Measurements from ENCODE around the gene CYP27C1.
"Not testable (repeated sequence)": the region's sequence is repeated elsewhere in the genome, so short reads cannot be mapped to it uniquely, and the experiment has no call there.

CYP27C1 gene

DNA sequence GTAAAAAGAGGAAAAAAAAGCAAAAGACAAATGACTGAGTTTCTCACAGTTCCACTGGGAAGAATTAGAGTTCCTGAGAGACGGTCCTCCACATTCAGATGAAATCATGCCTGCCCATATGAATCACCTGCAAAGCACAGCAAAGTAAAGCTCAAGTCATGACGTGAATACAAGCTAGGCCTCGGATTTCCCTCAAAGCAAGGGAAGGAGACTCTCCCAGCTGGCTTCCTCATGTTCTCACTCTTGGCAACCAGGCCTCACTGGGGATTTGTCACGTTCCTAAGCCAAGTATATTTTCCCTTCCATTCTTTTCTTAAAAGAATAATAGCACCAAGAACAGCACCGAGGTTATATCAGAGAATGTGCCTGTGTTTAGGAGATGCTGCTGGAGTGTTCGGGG lies 47.0 kb downstream of the CYP27C1 start:
- DNase-seq (ENCODE audit: low spot score) = no peak
- FAIRE-seq = no peak

DNA sequence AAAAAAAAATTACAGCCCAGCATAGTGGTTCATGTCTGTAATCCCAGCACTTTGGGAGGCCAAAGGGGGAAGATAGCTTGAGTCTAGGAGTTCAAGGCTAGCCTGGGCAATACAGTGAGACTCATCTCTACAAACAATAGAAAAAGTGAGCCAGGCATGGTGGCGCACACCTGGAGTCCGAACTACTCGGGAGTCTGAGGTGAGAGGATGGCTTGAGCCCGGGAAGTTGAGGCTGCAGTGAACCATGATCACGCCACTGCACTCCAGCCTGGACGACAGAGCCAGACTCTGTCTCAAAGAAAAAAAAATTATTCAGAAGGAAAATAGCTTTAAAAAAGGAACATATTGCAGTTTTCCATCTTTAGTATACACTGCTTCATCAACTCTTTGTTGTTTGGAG lies 47.8 kb downstream of the CYP27C1 start:
- no peak for FAIRE-seq

GRCh38 chr2:127170452-127171197 lies 49.5 kb downstream of the CYP27C1 start:
- peak; percentile 55 for FAIRE-seq
- DNase-seq (ENCODE audit: low spot score) = no peak

More for the DNA sequence above, 47.8 kb downstream of the CYP27C1 start:
- DNase-seq (ENCODE audit: low spot score) = no peak

DNA sequence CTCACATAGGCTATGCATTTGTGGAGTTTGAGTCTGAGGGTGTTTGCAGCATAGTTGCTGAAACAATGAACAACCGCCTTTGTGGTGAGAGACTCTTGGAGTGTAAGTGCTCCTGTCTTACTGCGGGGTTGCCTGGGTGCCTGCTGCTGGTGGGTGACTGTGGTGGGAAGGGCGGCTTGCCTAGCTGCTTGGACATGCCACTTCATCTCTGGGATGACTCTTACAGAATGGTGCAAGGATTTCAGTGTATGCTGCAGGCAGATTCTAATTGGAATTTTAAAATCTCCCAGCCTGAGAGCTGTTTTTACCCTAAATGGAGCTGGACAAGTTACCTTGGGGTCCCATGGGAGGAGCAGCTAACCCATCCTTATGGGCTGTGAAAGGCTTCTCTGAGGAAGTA lies 50.1 kb downstream of the CYP27C1 start:
- DNase-seq (ENCODE audit: low spot score) (no peak), FAIRE-seq (no peak)

- no peak for FAIRE-seq
- no peak for DNase-seq (ENCODE audit: low spot score)
Observed at GRCh38 chr2:127169066-127169660, 50.9 kb downstream of the CYP27C1 start.

- DNase-seq (ENCODE audit: low spot score) (no peak), FAIRE-seq (no peak)
Observed at GRCh38 chr2:127166231-127166860, 53.8 kb downstream of the CYP27C1 start.

DNA sequence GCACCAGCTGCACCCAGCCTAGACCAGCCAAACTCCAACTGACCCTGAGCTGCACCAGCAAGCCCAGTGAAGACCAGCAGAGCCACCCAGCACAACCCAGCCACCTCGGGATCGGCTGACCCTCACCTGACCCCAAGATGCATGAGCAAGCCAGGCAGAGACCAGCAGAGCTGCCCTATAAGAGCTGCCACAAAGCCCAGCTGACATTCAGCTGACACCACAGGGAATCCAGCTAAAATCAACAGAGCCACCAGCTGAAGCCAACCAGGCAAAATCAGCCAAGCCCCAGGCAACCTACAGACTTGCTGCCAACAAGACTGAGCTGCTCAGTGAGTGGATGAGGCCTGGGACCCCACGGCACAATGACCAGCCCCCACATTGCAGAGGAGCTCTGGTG lies 54.6 kb downstream of the CYP27C1 start:
- FAIRE-seq (no peak), DNase-seq (ENCODE audit: low spot score) (no peak)

GRCh38 chr2:127164761-127165538 lies 55.1 kb downstream of the CYP27C1 start:
- FAIRE-seq (no peak), DNase-seq (ENCODE audit: low spot score) (no peak)

- FAIRE-seq = no peak
- DNase-seq (ENCODE audit: low spot score) = no peak
Observed at GRCh38 chr2:127163921-127164320, 56.2 kb downstream of the CYP27C1 start.

- DNase-seq (ENCODE audit: low spot score); FAIRE-seq: not testable (repeated sequence)
Observed at GRCh38 chr2:127163090-127163406, 57.1 kb downstream of the CYP27C1 start.

- no peak for FAIRE-seq
- DNase-seq (ENCODE audit: low spot score) = no peak
Observed at GRCh38 chr2:127162261-127163089, 57.6 kb downstream of the CYP27C1 start.

DNA sequence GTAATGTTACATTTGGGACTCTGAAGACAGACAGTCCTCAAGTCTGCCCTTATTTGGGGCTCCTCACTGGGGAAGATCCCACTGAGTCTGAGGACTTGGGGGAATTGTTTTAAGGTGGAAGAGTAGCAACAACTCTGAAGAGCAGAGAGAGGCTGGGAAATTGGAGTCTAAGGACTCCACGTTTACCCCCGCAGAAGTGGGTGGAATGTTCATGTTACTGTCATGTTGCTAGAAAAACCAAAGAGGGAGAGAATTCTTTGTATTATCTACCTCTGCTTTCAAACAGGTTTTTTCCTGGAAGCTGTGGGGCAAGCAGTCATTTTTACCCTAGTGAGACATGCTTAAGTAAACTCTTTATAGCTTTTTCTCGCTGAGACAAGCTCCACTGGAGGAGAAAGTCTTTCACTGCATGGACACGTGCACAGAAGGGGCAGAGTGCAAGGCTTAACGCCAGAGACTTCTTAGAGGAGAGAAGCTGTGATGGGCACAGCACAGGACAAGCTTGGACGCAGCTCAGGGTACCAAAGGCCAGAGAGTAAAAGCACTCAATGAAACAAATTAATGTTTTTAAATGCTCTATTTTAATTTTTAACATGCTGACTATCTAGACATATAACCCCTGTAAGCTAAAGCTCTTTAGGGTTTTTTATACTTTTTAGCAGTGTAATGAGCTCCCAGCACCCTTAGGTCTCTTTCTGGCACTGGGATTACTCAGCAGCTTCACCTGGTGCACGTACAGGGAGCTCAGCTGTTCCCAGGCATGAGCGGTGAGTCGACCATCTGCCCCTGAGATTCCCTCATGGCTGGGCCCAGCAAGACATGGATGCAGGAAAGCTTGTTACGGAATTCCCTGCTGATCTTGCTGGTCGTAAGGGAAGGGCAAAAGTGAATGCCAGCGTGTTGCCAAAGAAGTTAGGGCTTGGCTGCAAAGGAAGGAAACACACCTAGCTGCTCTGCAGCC lies 58.6 kb downstream of the CYP27C1 start:
- FAIRE-seq (no peak), DNase-seq (ENCODE audit: low spot score) (no peak)

DNA sequence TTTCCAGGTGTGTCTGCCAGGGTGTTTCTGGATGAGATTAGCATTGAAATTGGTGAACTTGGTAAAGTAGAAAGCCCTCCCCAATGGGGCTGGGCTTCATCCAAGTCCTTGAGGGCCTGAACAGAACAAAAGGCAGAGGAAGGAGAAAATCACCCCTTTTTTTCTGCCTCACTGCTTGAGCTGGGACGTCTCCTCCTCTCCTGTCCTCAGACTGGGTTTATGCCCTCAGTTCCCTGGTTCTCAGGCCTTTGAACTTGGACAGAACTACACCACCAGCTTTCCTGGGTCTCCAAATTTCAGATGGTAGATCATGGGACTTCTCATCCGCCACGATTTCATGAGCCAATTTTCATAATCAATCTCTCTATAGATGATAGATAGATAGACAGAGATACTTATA lies 59.4 kb downstream of the CYP27C1 start:
- no peak for FAIRE-seq
- DNase-seq (ENCODE audit: low spot score) = no peak

GRCh38 chr2:127159543-127159942 lies 60.6 kb downstream of the CYP27C1 start:
- DNase-seq (ENCODE audit: low spot score) (no peak), FAIRE-seq (no peak)

GRCh38 chr2:127158614-127159290 lies 61.3 kb downstream of the CYP27C1 start:
- FAIRE-seq (no peak), DNase-seq (ENCODE audit: low spot score) (no peak)

DNA sequence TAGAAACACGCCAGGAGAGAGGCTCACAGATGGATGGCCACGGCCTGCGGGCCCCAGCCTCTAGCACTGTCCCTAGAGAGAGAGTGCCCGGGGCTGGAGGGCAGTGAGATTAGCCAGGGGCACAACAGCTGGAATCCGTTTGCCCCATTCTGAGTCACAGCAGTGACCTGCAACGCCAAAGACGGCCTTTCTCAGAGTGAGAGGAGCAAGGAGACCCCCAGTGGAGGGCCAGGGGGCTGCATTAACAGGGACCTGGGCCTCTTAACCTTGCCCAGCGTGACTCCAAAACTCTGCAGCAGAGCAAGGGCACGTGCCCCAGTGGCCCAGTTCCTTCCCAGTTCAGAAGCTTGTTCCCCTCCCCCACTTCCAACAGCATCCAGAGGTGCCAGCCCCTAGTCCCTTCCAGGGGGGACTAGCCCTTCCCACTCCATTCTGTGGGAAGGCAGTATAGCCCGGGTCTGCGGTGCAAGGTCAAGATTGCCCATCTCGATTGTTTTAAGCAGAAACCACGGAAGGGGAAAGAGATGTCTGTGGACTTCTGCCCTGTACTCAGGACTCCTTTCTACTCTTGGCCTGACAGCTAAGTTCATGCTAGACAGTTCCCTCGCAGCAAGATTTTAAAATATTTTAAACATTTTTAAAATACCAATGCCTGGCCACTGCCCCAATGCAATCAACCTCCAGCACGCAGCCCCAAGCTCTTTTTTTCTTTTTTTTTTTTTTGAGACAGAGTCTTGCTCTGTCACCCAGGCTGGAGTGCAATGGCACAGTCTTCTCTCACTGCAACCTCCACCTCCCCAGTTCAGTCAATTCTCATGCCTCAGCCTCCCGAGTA lies 62.2 kb downstream of the CYP27C1 start:
- FAIRE-seq (no peak), DNase-seq (ENCODE audit: low spot score) (no peak)

DNA sequence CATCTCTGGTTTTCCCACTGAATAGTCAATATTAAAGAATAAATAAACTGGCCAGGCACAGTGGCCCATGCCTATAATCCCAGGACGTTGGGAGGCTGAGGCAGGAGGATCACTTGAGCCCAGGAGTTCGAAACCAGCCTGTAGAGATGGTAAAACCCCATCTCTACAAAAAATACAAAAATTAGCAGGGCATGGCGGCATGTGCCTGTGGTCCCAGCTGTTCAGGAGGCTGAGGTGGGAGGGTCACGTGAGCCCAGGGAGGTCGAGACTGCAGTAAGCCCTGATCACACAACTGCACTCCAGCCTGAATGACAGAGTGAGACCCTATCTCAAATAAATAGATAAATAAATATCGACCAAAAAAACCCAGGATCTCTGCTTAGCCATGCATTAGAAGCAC lies 63.0 kb downstream of the CYP27C1 start:
- DNase-seq (ENCODE audit: low spot score) = no peak
- peak; percentile 9 for FAIRE-seq

DNA sequence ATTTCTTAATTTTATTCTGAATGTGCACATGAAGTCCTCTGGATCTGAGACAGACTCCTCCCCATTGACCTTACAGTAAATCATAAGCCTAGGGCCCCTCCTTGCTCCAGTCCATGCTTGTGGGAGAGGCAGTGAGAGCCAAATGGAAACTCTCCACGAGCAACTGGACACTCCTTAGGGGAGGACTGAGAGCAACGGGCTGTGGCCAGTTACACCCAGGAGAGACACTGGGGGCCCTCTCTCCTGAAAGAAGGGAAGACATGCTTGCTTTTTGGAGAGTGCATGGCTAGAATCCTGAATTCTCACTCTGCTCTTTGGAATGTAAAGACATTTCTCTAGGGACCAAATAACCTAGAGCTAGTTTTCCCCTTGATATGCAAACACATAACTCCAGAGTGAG lies 64.2 kb downstream of the CYP27C1 start:
- DNase-seq (ENCODE audit: low spot score) (no peak), FAIRE-seq (no peak)
